ENCODE measurements around the gene DYNC2I2.
"Not testable (repeated sequence)": the region's sequence is repeated elsewhere in the genome, so short reads cannot be mapped to it uniquely, and the experiment has no call there.

Gene DYNC2I2

DNA sequence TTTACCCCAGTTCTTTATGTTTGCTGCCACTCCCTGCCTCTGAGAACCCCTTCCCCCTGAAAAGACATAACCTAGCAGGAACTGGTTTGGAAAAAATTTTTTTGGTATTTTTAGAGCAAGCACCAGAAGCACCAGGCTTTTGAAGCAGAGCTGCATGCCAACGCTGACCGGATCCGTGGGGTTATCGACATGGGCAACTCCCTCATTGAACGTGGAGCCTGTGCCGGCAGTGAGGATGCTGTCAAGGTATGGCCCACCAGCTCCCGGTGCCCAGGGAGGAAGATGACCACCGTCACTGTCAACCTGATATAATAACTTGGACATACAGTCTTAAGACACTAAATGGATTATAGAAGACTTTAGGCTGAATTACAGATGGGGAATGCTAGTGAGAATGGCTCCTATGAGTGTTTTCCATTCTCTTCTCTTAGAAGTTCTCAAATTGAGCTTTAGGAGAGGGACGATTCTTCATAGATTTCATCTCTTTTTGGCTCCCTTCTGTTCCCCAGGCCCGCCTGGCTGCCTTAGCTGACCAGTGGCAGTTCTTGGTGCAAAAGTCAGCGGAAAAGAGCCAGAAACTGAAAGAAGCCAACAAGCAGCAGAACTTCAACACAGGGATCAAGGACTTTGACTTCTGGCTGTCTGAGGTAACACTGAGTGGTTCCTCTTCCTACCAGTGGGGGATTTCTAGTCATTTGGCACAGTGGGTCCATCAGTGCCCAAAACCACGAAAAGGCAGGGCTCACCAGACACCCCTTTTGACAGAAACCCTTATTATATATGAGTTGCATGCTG is 44.9 kb downstream of the DYNC2I2 start:
- DNase-seq: no peak

DNA sequence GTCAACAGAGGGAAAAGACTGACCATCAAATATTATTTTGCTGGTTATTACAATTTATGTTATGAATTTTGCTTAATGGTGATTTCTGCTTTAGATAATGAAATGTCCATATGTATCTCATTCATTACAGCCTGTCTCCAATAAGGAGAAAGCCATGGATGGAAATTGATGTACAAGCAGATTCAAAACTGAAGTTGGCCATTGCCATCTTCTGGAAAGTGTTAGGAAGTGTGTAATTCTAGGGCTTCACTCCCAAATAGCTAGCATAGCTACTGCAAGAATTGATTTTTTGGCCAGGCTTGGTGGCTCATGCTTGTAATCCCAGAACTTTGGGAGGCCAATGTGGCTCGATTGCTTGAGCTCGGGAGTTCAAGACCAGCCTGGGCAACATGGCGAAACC is 45.8 kb downstream of the DYNC2I2 start:
- no peak for DNase-seq

DNA sequence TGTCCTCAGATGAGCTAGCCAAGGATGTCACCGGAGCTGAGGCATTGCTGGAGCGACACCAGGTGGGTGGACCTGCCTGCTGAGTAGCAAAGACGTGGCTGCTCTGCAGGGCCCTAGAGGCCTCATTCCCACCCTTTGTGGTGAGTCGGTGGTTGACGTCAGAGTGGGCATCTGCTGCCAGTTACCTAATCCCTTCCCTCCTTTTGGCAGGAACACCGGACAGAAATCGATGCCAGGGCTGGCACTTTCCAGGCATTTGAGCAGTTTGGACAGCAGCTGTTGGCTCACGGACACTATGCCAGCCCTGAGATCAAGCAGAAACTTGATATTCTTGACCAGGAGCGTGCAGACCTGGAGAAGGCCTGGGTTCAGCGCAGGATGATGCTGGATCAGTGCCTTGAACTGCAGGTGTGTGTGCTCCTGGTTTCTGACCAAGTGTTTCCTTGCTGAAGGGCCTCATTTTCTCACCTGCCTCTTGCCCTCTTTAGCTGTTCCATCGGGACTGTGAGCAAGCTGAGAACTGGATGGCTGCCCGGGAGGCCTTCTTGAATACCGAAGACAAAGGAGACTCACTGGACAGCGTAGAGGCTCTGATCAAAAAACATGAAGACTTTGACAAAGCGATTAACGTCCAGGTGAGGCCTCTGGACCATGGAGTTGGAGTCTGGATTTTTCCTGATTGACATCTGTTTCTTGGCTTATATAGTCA is 48.9 kb downstream of the DYNC2I2 start:
- no peak for DNase-seq

DNA sequence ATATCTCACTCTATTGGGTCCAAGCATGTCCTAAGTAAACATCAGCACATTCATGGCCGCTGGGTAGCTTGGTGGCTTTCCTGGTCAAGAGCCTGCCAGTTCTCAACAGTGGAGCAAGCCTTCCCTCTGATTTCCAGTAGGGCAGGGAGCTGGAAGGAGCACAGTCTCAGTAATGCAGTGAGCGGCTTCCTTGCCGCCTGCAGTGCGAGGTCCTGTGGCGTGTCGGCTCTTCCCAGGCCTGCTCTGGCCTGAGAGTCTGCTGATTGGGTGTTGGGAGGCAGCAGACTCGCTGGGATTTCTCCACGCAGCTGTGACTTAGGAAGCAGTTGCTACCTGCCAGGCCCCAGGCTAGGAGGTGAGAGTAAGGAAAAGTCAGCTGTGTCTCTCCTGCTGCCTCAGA is 53.0 kb downstream of the DYNC2I2 start:
- no peak for DNase-seq

DNA sequence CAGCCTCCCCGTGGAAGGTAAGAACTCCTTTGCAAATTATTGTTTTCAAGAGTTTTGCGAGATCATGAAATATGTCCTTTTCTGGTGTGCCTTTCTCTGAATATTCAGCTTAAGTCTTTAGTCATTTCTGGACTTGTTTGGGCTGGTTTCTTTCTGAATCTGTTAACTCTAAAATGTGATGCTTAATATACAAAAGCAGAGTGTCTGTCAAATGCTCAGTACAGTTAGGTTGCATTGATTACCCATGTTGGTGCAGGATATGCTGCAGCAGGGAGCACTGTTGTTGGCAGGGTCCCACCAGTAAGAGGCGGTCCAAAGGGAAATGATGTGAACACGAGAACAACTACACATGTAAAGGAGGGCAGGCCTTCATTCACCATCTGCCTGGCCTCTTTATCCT is 56.5 kb downstream of the DYNC2I2 start:
- DNase-seq: no peak

DNA sequence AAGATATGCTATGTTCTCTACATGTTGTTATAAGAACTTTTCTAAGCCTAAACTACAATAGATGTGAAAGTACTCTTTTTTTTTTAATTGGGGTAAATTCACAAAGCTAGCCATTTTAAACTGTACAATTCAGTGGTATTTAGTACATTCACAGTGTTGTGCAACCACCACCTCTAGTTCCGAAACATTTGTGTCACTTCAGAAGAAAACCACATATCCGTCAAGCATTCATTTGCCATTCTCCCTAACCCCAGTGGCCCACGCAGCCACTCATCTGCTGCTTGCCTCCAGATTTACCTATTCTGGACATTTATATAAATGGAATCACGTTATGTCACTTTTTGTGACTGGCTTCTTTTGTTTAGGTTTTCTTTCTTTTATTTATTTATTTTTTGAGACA is 61.2 kb downstream of the DYNC2I2 start:
- DNase-seq: no peak

DNA sequence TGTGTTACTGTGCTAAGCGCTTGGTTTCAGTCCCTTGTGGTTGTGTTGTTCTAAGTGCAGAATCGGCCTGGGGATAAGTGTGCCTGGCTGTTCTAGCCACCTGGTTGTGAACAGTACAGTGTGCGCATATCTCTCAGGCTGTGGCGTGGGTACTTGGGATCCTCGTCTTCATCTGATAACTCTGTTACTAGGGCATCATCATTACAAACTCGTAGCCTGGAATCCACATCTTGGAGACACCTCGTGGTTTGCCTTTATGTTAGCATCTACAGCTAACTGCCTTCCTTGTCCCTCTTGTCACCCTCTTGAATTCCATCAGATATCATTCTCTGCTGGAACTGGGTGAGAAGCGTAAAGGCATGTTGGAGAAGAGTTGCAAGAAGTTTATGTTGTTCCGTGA is 62.8 kb downstream of the DYNC2I2 start:
- DNase-seq: no peak

DNA sequence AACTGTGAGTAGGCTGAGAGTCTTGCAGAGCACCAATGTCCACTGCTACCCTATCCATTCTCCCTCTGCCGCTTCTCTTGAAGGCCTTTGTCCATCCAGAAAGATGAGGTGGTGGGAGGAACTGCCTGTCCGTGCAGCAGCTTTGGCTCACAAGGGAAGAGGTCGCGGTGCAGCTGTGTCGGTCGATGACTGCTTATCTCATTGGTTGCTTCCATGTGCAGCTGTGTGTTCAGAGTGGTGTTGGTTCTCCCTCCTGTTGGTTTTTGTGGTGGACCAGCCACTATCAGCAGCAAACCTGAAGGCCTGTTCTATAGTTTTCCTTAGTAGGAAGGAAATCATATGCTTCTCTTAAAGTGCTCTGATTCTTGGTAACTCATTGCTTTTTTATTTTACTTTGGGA is 63.6 kb downstream of the DYNC2I2 start:
- DNase-seq: no peak

DNA sequence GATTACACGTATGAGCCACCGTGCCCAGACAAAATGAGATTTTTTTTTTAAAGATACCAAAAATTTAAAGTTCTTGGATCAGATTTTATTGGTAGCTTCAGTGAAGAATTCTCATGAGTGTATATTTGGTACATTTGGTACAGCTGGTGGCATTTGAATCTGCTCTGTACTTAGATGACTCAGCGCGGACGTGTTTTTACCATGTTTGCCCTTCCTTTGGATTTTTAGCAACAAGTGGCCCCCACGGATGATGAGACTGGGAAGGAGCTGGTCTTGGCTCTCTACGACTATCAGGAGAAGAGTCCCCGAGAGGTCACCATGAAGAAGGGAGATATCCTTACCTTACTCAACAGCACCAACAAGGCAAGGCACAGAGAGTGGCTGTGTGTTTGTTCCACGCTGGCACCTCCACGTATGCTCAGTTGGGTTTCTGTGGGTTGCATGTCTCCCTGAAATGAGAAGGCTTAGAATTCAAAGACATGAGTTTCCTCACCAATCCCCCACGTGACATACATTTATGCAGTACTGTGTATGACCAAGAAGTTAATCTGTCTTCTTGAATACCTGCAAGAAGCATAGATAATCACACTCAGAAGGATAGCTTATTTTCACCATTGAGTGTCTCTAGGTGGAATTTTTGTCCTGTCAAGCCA is 67.9 kb downstream of the DYNC2I2 start:
- no peak for DNase-seq

DNA sequence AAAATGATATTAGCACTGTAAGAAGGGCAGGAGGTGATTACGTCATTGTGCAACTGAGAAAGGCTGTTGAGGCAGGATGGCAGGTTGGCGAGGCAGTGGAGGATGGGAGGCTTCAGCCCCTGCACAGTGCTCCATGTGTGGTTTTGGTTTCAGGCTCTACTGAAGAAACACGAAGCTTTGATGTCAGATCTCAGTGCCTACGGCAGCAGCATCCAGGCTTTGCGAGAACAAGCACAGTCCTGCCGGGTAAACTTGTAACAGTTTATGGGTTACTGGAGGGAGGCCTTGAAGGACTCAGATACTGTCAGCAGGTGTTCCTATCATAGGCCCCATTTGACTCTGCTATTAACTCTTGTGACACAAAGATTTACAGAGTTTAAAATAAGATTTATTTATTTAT is 69.2 kb downstream of the DYNC2I2 start:
- DNase-seq: peak; percentile 44

DNA sequence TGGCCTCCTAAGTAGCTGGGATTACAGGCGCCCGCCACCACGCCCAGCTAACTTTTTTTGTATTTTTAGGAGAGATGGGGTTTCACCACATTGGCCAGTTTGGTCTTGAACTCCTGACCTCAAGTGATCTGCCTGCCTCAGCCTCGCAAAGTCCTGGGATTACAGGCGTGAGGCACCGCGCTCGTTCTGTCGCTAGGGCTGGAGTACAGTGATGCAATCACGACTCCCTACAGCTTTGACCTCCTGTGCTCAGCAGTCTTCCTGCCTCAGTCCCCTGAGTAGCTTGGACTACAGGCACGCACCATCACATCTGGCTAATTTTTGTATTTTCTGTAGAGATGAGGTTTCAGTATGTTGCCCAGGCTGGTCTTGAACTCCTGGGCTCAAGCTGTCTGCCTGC is 69.7 kb downstream of the DYNC2I2 start:
- DNase-seq: not testable (repeated sequence)

DNA sequence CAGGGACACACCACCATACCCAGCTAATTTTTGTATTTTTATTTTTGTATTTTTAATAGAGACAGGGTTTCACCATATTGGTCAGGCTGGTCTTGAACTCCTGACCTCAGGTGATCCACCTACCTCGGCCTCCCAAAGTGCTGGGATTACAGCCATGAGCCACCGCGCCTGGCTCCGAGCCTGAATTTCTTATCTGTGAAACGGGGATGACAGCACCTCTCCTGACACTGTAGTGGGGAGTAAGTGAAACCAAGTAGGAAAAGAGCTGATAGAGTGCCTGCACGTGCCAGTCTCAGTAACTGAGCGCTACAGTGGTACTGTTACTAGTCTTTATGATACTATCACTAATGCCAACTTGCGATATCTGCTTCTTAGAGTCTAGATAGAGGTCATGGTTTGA is 71.5 kb downstream of the DYNC2I2 start:
- not testable (repeated sequence) for DNase-seq

Measured in CD4-positive, alpha-beta T cell treated with Interleukin-17A for 1 hour (primary cell).